ENCODE data around the gene MED27.

DNA sequence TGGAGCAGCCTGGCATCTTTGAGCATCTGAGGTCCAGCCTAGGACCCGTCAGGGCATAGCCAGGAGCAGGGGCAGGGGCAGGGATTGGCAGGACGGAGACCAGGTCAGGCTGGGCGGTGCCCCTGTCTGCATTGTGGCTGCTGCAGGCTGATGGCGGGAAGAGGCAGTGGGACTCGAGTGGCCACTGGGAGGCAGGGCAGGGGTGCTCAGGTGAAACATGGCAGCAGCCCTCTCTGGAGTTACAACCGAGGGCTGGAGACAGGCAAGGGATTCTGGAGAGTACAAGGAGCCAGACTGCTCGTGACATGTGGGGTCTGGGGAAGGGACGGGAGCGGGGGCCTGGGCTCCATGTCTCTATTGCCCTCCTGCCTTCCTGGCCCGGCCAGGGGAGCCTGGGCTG lies 242.4 kb downstream of the MED27 start:
- TF ChIP-seq POLR2AphosphoS5 (IDR thresholded peaks at IDR 0.05; ENCODE audit: low read depth, low read length), result no peak
- TF ChIP-seq, protein P1, sequence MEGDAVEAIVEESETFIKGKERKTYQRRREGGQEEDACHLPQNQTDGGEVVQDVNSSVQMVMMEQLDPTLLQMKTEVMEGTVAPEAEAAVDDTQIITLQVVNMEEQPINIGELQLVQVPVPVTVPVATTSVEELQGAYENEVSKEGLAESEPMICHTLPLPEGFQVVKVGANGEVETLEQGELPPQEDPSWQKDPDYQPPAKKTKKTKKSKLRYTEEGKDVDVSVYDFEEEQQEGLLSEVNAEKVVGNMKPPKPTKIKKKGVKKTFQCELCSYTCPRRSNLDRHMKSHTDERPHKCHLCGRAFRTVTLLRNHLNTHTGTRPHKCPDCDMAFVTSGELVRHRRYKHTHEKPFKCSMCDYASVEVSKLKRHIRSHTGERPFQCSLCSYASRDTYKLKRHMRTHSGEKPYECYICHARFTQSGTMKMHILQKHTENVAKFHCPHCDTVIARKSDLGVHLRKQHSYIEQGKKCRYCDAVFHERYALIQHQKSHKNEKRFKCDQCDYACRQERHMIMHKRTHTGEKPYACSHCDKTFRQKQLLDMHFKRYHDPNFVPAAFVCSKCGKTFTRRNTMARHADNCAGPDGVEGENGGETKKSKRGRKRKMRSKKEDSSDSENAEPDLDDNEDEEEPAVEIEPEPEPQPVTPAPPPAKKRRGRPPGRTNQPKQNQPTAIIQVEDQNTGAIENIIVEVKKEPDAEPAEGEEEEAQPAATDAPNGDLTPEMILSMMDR (IDR thresholded peaks at IDR 0.05), result no peak; the same call in 1 of the 2 replicates
- TF ChIP-seq, protein P2, sequence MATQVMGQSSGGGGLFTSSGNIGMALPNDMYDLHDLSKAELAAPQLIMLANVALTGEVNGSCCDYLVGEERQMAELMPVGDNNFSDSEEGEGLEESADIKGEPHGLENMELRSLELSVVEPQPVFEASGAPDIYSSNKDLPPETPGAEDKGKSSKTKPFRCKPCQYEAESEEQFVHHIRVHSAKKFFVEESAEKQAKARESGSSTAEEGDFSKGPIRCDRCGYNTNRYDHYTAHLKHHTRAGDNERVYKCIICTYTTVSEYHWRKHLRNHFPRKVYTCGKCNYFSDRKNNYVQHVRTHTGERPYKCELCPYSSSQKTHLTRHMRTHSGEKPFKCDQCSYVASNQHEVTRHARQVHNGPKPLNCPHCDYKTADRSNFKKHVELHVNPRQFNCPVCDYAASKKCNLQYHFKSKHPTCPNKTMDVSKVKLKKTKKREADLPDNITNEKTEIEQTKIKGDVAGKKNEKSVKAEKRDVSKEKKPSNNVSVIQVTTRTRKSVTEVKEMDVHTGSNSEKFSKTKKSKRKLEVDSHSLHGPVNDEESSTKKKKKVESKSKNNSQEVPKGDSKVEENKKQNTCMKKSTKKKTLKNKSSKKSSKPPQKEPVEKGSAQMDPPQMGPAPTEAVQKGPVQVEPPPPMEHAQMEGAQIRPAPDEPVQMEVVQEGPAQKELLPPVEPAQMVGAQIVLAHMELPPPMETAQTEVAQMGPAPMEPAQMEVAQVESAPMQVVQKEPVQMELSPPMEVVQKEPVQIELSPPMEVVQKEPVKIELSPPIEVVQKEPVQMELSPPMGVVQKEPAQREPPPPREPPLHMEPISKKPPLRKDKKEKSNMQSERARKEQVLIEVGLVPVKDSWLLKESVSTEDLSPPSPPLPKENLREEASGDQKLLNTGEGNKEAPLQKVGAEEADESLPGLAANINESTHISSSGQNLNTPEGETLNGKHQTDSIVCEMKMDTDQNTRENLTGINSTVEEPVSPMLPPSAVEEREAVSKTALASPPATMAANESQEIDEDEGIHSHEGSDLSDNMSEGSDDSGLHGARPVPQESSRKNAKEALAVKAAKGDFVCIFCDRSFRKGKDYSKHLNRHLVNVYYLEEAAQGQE (IDR thresholded peaks at IDR 0.05; ENCODE audit: insufficient read depth in 1 of 2, low read depth in 2 of 2, low read length in 1 of 2), result no peak

Measured in Panc1 (cell line).